ENCODE measurements around the gene SYT6. TPM values are rescaled to one million over a fixed set of nuclear protein-coding genes. Genes with fewer than 3 reads are reported as not detected.

SYT6 gene
- total RNA-seq, 1 experiment from 2014 or later, result not detected

DNA sequence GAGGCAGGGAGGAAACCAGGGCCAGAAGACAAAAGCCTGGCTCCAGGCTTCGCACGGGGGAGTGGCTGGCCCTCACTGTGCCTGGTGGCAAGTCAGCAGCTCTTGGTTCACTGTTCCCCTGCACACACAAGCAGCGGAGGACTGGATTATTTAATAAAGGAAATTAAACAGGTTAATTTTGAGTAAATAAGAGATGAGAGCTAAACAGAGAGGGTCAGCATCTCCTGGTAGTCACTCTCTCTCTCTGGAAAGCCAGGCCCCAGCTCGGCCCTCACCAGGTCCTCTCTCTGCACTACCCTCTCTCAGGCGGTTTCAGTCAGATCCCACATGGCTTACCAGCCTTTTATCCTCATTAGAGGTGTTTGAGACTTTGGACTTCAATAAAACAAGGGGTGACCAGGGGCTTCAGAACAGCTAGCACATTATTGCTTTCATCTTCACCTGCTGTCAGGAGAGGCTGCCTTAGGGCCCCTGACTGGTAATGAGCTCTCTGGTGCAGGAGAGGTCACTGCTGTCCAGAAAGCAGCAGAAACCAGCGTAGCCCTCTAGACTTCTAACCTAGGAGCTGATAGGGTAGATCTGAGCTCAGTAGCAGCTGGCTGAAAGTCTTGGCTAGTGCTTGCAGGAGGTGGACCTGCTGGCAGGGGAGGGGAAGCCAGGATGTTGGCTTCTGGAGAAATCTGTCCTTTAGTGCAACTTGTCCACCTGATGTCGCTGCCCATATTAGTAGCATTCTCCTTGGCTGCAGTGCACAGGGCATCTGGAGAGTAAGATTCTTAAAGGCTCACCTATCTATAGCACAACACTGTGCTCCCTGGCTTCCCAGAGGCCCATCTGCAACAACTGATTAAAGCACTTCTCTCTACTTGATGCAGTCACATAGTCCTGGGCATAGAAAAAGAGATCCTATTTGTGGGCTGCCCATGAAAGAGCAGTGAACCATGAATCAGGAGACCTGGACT is 45.9 kb downstream of the SYT6 start:
- DNase-seq (ENCODE audit: low read depth), result no peak
- in situ Hi-C loops (cut with HindIII; ENCODE audit: low pct_unique_long_range_greater_than_20kb, low sequenced_read_pairs), result no loop called here

DNA sequence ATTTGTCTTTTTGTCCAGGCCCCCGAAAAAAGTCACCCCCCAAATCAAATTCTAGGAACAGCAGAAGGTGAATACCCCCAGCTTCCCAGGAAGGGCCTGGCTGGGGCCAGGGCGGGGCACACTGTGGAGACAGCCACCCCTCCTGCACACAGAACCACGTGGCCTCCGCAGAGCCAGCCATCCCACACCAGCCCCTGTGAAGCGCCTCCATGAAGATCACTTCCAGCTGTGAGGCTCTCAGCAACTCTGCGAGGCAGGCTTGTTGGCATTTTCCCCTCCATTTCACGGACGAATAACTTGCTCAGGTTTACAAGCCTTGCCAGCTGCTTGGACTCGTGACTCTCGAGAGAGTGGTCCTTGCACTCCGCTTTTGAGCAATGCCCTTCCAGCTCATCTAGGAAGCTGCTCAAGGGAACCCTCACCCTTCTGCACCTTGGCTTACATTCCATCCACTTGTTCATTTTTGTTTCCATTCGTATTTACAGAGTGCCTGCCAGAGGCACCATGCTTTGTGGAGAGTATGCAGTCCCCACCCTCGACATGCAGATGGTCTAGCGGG is 48.2 kb downstream of the SYT6 start:
- no peak for DNase-seq (ENCODE audit: low read depth)
- in situ Hi-C loops (cut with HindIII; ENCODE audit: low pct_unique_long_range_greater_than_20kb, low sequenced_read_pairs), result no loop called here

DNA sequence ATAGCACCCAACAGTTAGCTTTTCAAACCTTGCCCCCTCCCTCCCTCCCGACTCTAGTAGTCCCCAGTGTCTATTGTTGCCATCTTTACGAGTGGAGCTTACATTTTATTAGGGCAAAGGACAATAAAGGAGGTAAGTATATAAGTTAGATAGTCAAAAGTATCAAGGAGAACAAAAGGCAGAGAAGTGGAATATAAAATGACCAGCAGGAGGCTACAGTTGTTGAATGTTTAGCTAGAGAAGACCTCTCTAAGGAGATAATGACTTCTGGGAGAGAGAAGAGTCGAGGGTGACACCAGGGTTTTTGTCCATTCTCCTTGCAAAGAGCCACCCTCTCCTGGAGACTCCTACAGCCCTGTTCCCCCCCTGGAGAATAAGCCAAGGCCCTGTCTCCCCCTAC is 48.7 kb downstream of the SYT6 start:
- no peak for DNase-seq (ENCODE audit: low read depth)
- in situ Hi-C loops (cut with HindIII; ENCODE audit: low pct_unique_long_range_greater_than_20kb, low sequenced_read_pairs), result no loop called here

DNA sequence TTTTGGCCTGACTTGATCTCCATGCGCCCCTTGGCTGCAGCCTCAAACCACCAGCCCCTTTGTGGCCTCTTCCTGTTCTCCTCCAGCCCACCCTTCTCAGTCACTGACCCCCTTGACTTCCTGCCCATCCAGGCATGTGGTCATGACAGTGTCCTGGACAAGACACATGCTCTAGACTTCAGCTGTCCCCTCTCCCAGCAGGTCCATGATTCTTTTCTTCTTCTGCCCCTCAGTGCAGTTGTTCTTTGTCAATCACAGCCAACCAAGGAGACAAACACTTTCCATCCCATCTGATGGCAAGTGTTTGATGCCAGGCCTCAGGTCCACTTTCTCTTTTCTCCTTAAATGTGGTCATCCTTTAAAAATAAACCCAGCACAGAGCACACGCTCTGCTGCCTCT is 49.7 kb downstream of the SYT6 start:
- in situ Hi-C loops (cut with HindIII; ENCODE audit: low pct_unique_long_range_greater_than_20kb, low sequenced_read_pairs), result no loop called here
- no peak for DNase-seq (ENCODE audit: low read depth)

DNA sequence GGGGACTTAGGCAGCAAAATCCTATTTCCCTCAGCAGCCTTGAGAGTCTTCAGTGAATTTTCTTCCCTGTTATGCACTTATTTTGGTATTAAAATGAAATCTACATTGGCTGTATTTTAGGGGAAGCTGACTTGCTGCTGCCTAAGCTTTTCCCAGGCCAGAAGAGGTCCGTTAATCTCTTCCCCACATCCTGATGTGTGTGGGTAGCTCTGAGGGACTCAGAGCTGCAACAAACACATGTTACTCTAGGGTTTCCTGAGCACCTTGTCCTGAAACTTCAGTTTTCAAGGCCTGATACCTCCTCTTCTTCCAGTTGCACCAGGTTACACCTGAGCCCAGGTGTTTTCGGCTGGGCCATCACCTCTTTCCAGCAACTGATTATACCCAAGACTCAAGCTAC is 51.5 kb downstream of the SYT6 start:
- DNase-seq (ENCODE audit: low read depth), result no peak
- in situ Hi-C loops (cut with HindIII; ENCODE audit: low pct_unique_long_range_greater_than_20kb, low sequenced_read_pairs), result no loop called here

DNA sequence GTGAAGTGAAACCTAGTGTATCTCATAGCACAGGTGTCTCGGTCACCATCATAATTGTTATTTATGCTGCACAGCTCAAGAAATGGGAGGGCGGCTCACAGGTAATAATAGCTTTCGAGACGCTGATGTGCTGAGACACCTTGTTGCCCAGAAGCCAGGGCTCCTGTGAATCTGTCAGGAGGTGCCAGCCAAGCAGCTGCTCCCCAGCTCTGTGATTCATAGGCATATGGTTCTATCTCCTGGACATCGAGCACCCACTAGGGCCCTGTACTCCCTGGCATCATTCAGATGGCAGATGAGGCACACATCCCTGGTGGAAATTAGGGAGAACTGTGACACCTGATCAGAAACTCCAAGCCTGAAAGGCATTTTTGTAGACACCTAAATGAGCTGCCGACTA is 53.5 kb downstream of the SYT6 start:
- in situ Hi-C loops (cut with HindIII; ENCODE audit: low pct_unique_long_range_greater_than_20kb, low sequenced_read_pairs), result no loop called here

DNA sequence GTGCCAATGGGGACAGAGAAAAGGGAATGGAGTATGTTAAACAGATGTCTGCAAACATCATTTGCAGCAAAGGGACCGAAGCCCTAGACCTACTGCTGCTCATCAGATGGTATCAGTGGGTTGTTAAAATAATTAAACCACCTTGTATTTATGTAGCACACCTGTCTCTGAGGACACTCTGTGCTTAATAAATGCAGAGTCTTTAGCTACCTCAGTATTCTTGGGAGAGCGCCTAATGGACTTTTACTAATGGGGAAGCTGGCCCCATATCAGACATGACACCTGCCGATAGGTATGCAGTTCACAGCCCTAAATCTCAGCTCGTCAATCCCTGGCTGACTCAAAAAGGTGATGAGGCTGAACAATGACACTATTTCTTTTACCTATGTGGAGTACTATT is 54.4 kb downstream of the SYT6 start:
- in situ Hi-C loops (cut with HindIII; ENCODE audit: low pct_unique_long_range_greater_than_20kb, low sequenced_read_pairs), result no loop called here
- no peak for DNase-seq (ENCODE audit: low read depth)

More for the DNA sequence above, 53.5 kb downstream of the SYT6 start:
- DNase-seq (ENCODE audit: low read depth), result no peak

DNA sequence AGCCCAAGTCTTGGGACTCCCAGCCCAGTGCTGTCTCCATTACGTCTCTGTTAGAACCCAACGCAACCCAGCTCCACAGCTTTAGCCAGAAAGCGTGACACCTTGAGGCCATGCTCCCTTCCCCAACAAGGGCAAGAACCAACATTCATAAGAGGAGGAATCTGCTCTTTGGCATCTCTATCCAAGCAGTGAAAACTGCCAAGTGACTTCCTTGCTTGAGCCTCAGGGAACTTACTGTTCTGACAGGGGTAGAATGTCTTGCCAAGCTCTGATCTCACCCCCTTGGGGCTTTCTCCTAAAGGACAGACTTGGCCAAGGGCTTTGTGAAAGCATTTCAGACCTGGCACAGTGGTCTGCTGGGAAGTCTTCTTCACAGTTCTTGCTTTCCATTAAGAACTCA is 56.6 kb downstream of the SYT6 start:
- DNase-seq (ENCODE audit: low read depth), result no peak
- in situ Hi-C loops (cut with HindIII; ENCODE audit: low pct_unique_long_range_greater_than_20kb, low sequenced_read_pairs), result no loop called here

DNA sequence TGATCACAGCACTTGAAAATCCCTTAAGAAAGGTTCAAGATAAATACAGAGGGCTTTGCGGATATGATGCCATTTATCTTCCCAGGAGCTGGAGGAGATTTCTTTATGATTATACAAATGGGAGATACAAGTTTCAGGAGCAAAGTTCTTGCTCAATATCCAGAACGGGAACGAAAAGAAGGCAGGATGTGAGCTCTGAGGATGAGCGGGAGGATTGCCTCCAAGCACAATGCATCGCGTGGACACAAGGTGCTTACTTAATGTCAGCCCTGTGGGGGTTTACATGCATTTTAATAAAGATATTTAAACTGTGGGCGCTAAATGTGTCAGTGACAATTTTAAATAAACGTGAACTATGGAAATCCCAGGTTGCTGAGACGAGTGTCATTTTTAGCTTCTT is 59.0 kb downstream of the SYT6 start:
- in situ Hi-C loops (cut with HindIII; ENCODE audit: low pct_unique_long_range_greater_than_20kb, low sequenced_read_pairs), result no loop called here

DNA sequence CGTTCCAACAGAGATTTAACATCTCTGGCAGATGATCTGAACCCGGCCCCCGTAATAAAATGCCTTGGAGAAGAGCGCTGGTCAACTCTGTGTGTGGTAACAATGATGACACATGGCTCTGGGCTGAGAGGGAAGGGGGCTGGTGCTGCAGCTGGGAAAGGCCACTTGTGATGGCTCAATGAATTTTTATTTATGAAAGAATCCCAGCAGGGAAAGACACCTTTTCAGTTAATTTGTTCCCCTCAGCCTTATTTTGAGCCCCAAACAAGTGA is 59.4 kb downstream of the SYT6 start:
- in situ Hi-C loops (cut with HindIII; ENCODE audit: low pct_unique_long_range_greater_than_20kb, low sequenced_read_pairs), result no loop called here

More for the DNA sequence above, 59.0 kb downstream of the SYT6 start:
- no peak for DNase-seq (ENCODE audit: low read depth)

DNA sequence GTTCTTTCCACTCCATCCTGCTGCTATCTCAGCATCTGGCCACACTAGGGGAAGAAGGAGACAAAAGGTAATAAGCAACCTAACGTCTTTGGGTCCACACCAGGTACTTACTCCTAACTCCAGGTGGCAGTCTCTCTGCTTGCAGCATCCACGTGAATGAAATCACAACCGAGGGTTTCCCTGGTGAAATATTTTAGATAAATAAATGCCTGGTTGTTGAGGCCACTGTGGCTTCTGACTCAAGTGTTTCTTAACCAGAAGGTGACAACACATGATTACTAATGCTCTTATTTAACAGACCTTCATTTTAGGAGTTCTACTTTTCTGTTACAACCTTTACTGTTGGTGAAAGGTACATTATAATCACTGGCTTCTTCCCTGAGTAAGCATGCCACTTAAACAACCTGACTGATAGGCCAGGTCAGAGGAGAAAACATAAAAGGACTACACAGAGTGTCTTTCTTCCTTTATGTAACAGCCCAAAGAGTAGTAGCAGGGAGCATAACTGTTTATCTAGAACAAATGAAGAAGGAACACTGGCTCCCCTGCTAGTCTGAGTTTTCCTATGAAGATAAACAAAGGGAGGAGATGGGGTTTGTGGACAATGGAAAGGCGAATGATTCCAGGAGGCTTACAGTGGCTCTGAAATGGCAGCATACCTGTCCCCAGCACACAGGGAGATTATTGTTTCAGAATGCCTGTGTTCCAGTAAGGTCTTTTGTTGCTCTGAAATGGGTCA is 59.9 kb downstream of the SYT6 start:
- DNase-seq (ENCODE audit: low read depth), result no peak
- in situ Hi-C loops (cut with HindIII; ENCODE audit: low pct_unique_long_range_greater_than_20kb, low sequenced_read_pairs), result no loop called here

More for the DNA sequence above, 59.4 kb downstream of the SYT6 start:
- DNase-seq (ENCODE audit: low read depth), result no peak

DNA sequence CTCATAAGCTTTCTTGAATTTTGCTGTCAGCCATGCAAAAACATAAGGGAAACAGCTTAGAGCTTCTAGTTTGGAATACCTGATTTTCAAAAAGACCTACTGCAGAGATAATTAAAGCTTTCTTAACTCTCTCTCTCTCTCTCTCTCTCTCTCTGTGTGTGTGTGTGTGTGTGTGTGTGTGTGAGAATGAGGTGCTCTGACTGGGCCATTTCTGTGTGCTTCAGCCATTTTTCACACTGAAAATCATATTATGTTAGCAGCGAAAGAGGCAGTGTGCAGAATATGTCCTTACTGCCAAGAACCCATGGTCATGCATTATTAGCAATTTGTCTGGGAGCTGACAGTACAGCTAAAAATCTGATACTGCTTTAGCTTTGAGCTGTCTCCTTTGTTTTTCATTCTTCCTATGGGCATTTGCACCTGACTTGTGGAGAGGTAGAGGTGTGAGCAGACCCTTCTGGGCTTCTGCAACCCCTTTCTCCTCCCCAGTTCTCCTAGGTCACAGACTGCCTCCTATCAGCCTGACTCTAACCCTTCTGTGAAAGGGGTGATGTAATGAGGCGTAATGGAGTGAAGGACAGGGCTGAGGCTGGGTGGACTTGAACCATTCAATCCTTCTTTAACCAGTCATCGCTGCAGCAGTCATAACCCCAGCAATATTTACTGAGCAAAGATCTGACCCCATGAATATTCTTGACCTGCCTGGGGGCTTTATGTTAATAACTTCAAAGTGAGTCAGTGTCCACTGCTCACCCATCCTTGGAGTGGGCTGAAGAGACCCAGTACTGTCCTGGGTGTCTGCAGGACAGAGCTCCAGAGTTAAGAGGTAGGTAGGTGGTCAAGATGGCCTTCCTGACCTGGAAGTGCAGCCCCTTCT is 61.2 kb downstream of the SYT6 start:
- no peak for DNase-seq (ENCODE audit: low read depth)
- in situ Hi-C loops (cut with HindIII; ENCODE audit: low pct_unique_long_range_greater_than_20kb, low sequenced_read_pairs), result no loop called here

DNA sequence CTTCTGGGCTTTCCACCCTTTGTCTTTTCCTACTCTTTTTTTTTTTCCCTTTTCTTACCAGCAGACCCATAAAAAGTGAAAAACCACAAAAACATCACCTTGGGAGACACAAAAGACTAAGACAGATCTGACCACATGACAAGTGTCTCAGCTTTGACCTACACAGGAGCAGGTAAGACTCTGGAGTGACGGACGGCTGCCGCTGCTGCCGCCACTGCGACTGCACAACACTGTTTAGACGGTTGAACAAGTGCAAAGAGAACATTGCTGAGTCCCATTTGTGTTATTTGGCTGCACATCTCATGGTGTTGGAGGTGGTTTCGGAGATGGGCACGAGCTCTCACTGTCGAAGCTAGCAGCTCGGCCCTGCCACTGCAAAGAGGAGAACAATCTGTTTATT is 62.0 kb downstream of the SYT6 start:
- no peak for DNase-seq (ENCODE audit: low read depth)
- in situ Hi-C loops (cut with HindIII; ENCODE audit: low pct_unique_long_range_greater_than_20kb, low sequenced_read_pairs), result no loop called here

DNA sequence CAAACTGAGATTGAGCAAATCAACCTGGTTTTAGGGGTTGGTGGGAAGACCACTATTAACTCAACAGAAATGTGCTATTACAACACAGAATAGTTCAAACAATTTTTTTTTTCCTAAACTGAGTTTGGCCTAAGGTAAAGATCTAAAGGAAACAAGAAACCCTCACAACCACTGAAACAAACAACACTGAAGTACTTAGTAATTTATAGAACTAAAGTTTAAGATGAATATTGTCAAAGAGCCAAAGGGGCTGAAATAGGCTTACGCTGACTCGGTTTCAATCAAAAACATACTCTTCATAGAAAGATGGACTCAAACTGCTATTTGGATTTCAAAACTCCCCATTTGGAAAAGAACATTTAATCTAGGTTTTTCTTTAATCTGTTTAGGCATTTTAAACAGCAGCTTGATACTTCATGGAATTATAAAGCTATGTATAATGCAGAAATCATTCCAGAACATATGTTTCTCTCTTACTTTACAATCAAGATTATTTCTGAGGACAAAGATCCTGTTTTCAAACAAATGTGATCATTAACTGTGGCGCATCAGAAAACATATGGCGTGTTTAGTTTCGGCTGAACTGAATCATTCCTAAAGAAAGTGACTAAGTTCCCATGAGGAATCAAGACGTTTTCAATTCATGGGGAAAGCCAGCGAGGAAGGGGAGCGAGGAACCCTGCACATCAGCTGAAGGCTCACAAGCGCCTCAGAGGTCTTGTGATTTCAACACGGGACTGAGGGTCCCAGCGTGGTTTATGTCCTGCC is 62.7 kb downstream of the SYT6 start:
- DNase-seq (ENCODE audit: low read depth), result no peak

DNA sequence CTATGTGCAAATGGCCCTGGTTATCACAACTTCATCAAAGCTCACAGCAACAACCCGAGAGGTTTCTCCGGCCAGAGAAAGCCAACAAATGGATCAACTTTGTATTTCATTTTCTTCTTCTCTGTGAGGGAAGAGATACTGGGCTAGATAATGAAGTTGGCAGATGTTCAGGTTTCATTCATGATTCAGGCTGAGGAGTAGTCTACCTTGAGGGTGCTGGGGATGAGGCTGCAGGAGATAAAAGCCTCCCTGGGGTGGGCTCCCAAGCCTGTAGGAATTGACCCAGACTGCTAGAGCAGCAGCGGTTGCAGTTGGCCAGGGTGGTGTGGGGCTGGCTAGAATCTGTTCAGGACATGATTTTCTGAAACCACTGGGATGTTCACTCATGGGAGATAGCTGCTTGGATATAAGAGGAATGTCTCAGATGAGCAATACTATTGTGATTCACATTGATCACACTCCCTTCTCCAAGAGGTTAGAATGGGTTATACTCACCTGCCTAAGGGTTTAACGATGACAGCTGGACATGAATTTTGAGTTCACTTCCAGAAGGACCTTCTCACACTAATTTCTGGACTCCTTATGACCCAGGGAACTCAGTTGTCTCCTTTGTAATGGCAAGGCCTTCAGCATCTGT is 64.0 kb downstream of the SYT6 start:
- DNase-seq (ENCODE audit: low read depth), result no peak
- in situ Hi-C loops (cut with HindIII; ENCODE audit: low pct_unique_long_range_greater_than_20kb, low sequenced_read_pairs), result no loop called here

More for the DNA sequence above, 62.7 kb downstream of the SYT6 start:
- in situ Hi-C loops (cut with HindIII; ENCODE audit: low pct_unique_long_range_greater_than_20kb, low sequenced_read_pairs), result no loop called here

DNA sequence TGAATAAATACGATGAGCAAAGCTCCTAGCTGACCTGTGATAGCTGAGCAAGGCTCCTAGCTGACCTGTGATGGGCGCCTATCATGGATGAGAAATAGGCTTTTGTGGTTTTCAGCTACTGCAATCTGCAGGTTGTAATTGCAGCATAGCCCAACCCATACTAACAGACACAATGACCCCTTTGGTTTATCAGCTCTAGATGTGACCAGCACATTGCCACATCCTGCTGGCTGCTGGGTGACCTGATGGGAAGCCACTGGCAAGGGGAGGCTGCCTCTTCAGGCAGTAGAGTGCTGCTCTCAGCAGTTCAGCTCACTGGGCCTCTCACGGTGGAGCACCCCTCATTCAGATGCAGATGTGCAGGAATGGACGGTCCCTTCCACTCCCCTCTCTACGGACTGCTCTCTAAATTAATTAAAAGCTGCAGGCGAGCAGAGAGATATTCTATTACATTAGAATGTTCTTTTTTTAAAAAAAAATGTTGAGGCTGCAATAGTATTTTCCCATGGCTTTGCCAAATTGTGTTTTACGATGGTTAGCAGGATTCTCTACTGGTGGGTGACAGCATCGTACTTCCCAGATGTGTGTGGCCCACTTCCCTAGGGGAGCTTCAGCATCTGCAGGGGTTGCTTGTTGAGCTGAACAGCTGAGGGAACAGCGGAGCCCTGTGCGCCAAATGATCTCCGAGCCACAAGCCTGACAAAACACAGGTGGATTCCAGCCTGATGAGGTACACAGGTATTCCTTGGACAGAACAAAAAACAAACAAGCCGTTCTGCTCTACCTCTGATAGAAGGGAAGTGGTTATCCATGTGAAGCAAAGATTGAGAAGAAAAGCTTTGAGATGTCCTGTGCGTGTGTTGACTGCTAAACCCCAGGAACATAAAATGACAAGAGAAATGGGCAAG is 65.0 kb downstream of the SYT6 start:
- no peak for DNase-seq (ENCODE audit: low read depth)
- in situ Hi-C loops (cut with HindIII; ENCODE audit: low pct_unique_long_range_greater_than_20kb, low sequenced_read_pairs), result no loop called here

All from Caki2 (cell line).